GM23338 (cell line): ENCODE results near the gene MAP4K5. TPM values are rescaled to one million over a fixed set of nuclear protein-coding genes. Genes with fewer than 3 reads are reported as not detected.

ENCODE experiments used
- ATAC-seq: fragments of 200-7000 bp; cut with Tn5 transposase; 3 replicates; pipeline ENCODE4 v1.9.1; 2020
- DNase-seq: peaks from one replicate; pipeline ENCODE4 v3.0.0-alpha.2; 2015; ENCODE audit warnings: low spot score
- H2AFZ ChIP-seq: fragments of 200-600 bp; sonication (generic); 2 replicates; pipeline ENCODE4 v1.8.0; 2016; ENCODE audit warnings: antibody characterized with exemption, mild to moderate bottlenecking, moderate library complexity
- H3F3A ChIP-seq: fragments of 200-600 bp; sonication (generic); replicated peaks from 2 replicates; pipeline ENCODE4 v1.8.0; 2017; ENCODE audit warnings: antibody characterized with exemption, mixed run types, low read depth
- H3K27ac ChIP-seq: fragments of 200-600 bp; sonication (generic); 2 replicates; pipeline ENCODE4 v1.6.1; 2016; ENCODE audit warnings: low read depth
- H3K27me3 ChIP-seq: fragments of 200-600 bp; sonication (generic); 2 replicates; pipeline ENCODE4 v1.8.0; 2016; ENCODE audit warnings: mild to moderate bottlenecking, mixed run types, moderate library complexity; ENCODE audit not compliant: insufficient read depth
- H3K36me3 ChIP-seq: fragments of 200-600 bp; sonication (generic); 2 replicates; pipeline ENCODE4 v1.8.0; 2016; ENCODE audit warnings: mild to moderate bottlenecking; ENCODE audit not compliant: insufficient read depth
- H3K4me1 ChIP-seq: fragments of 200-600 bp; sonication (generic); 2 replicates; pipeline ENCODE4 v1.8.0; 2016; ENCODE audit warnings: mild to moderate bottlenecking, moderate library complexity; ENCODE audit not compliant: insufficient read depth
- H3K4me2 ChIP-seq: fragments of 200-600 bp; sonication (generic); 2 replicates; pipeline ENCODE4 v1.7.1; 2017; ENCODE audit warnings: mixed run types
- H3K4me3 ChIP-seq: fragments of 200-600 bp; sonication (generic); 2 replicates; pipeline ENCODE4 v1.6.1; 2016; ENCODE audit warnings: mixed run types
- H3K79me2 ChIP-seq: fragments of 200-600 bp; sonication (generic); replicated peaks from 2 replicates; pipeline ENCODE4 v1.8.0; 2017; ENCODE audit warnings: mild to moderate bottlenecking; ENCODE audit not compliant: insufficient read depth
- H3K9me2 ChIP-seq: fragments of 200-600 bp; sonication (generic); 2 replicates; pipeline ENCODE4 v1.8.0; 2017; ENCODE audit not compliant: insufficient read depth
- H4K20me1 ChIP-seq: fragments of 200-600 bp; sonication (generic); replicated peaks from 2 replicates; pipeline ENCODE4 v1.8.0; 2017; ENCODE audit warnings: mild to moderate bottlenecking; ENCODE audit not compliant: insufficient read depth
- H3K27ac Mint-ChIP-seq: 2 replicates; pipeline ENCODE4 v1.8.0; 2020; ENCODE audit warnings: inconsistent platforms, mild to moderate bottlenecking, moderate library complexity, mixed read lengths
- H3K27me3 Mint-ChIP-seq: 3 replicates; pipeline ENCODE4 v1.8.0; 2022; ENCODE audit warnings: low read depth, mild to moderate bottlenecking, moderate library complexity, mixed read lengths, inconsistent platforms; ENCODE audit not compliant: insufficient read depth, poor library complexity
- H3K36me3 Mint-ChIP-seq: 3 replicates; pipeline ENCODE4 v1.8.0; 2021; ENCODE audit warnings: low read depth, mild to moderate bottlenecking, inconsistent platforms, moderate library complexity, mixed read lengths
- H3K4me1 Mint-ChIP-seq: 3 replicates; pipeline ENCODE4 v1.8.0; 2020; ENCODE audit warnings: mild to moderate bottlenecking, inconsistent platforms, mixed read lengths
- H3K4me3 Mint-ChIP-seq: 3 replicates; pipeline ENCODE4 v1.8.0; 2021; ENCODE audit warnings: moderate library complexity, mild to moderate bottlenecking, inconsistent platforms, mixed read lengths
- H3K9me3 Mint-ChIP-seq: 3 replicates; pipeline ENCODE4 v1.8.0; 2020; ENCODE audit warnings: moderate library complexity, mild to moderate bottlenecking, inconsistent platforms, mixed read lengths
- EZH2 ChIP-seq: fragments of 200-600 bp; sonication (generic); IDR thresholded peaks from one replicate; pipeline ENCODE4 v1.8.0; 2017; ENCODE audit warnings: antibody characterized with exemption, mild to moderate bottlenecking, low read depth; ENCODE audit not compliant: unreplicated experiment
- EZH2phosphoT487 ChIP-seq: fragments of 200-600 bp; sonication (generic); IDR thresholded peaks from one replicate; pipeline ENCODE4 v1.8.1; 2018; ENCODE audit warnings: antibody characterized with exemption; ENCODE audit not compliant: unreplicated experiment
- NANOG ChIP-seq: IDR thresholded peaks from 2 replicates; pipeline ENCODE4 v1.6.1; 2016; ENCODE audit warnings: antibody characterized with exemption, borderline replicate concordance
- POLR2AphosphoS5 ChIP-seq: IDR thresholded peaks from 2 replicates; pipeline ENCODE4 v1.6.1; 2016; ENCODE audit warnings: antibody characterized with exemption, low read depth
- ZNF114 ChIP-seq: fragments of 250-450 bp; sonication (Bioruptor Pico); IDR thresholded peaks from 2 replicates; pipeline ENCODE4 v1.5.0; 2020; ENCODE audit warnings: mild to moderate bottlenecking, moderate library complexity
- ZNF331 ChIP-seq: fragments of 250-450 bp; sonication (Bioruptor Pico); IDR thresholded peaks from 2 replicates; pipeline ENCODE4 v1.5.0; 2020; ENCODE audit warnings: low read depth, mild to moderate bottlenecking, moderate library complexity
- polyA plus RNA-seq: library from polyadenylated mRNA; unstranded; fragments of >200 nt; fragmentation: Nextera tagmentation; extraction: Ambion mirVana; gene quantifications from 2 replicates; pipeline ENCODE4 v1.2.1, GENCODE V29; 2016
- total RNA-seq: library from RNA; depleted of rRNA; stranded (reverse); fragments of >200 nt; shearing (Covaris generic); gene quantifications from 2 replicates; pipeline ENCODE4 v1.2.3, GENCODE V29; 2014
- TF ChIP-seq, protein P1 (sequence below): fragments of 250-450 bp; sonication (Bioruptor Pico); IDR thresholded peaks from 2 replicates; pipeline ENCODE4 v1.5.0; 2020; ENCODE audit warnings: mild to moderate bottlenecking, moderate library complexity

MAP4K5 gene
- total and polyA plus RNA-seq, 2 experiments from 2014 or later, result 71.4 to 74.6 TPM

DNA sequence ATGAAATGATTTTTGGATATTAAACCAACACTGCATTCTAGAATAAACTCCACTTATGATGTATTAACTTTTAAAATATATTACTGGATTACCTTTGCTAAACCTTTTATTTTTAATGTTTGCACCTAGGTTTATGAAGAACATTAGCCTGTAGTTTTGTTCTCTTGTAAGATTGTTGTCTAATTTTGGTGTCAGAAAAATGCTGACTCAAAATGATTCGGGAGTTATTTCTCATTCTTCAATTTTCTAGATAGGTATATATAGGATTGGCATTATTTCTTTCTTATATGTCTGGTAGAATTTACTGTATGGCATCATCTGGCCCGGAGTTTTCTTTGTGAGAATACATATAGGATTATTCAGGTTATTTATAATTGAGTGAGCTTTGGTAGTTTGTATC lies 54.6 kb downstream of the MAP4K5 start:
- H3K4me2 ChIP-seq, result no peak overlapping the region
- no peaks in the 10 kb centered on the region for H3K27me3 ChIP-seq
- H4K20me1 ChIP-seq, result no peaks in the 10 kb centered on the region
- H3K79me2 ChIP-seq, result no peaks in the 10 kb centered on the region
- H3K4me1 ChIP-seq, result no peaks in the 10 kb centered on the region
- no peaks in the 10 kb centered on the region for H3K27me3 Mint-ChIP-seq
- DNase-seq (no peak), ATAC-seq (no peak)
- no peak overlapping the region for H3K27ac Mint-ChIP-seq
- no peaks in the 10 kb centered on the region for H3F3A ChIP-seq
- H2AFZ ChIP-seq, result no peak overlapping the region
- no peak overlapping the region for H3K4me3 Mint-ChIP-seq
- no peaks in the 10 kb centered on the region for H3K9me2 ChIP-seq
- TF ChIP-seq EZH2, result no peak
- H3K36me3 Mint-ChIP-seq, result peaks cover 29% of the 10 kb centered on the region; the same call in 2 of the 3 replicates
- H3K9me3 Mint-ChIP-seq, result no peaks in the 10 kb centered on the region
- no peak overlapping the region for H3K4me3 ChIP-seq
- peaks cover 6% of the 10 kb centered on the region; the same call in 1 of the 2 replicates for H3K36me3 ChIP-seq
- no peak overlapping the region for H3K27ac ChIP-seq
- no peaks in the 10 kb centered on the region for H3K4me1 Mint-ChIP-seq

DNA sequence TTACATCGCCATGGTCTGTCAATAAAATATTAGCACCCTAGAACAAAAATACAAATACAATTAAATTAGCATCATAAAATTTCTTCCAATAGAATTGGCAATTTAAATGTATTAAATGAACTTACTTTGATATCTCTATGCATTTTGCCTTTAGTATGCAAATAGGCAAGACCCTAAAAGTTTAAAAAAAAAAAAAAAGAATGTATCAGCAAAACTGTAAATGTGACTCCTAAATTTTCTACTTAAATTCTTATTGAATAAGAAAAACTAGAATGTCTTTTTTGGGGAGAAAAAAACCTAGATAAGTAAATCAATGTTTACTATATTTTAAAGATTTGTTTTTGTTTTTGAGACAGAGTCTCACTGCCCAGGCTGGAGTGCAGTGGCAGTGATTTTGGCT lies 56.2 kb downstream of the MAP4K5 start:
- no peaks in the 10 kb centered on the region for H3K4me1 Mint-ChIP-seq
- Histone ChIP-seq H3K36me3 (peaks cover 9% of the 10 kb centered on the region; the same call in 1 of the 2 replicates), H3K4me2 (no peak overlapping the region), H3K9me2 (no peaks in the 10 kb centered on the region), H3K4me3 (no peak overlapping the region), H3K4me1 (no peaks in the 10 kb centered on the region), H3K27me3 (no peaks in the 10 kb centered on the region), H3K79me2 (no peaks in the 10 kb centered on the region), H3K27ac (no peak overlapping the region), H3F3A (no peaks in the 10 kb centered on the region), H2AFZ (no peak overlapping the region), H4K20me1 (no peaks in the 10 kb centered on the region)
- H3K9me3 Mint-ChIP-seq, result peaks cover 7% of the 10 kb centered on the region; the same call in 2 of the 3 replicates
- no peak overlapping the region for H3K27ac Mint-ChIP-seq
- peaks cover 45% of the 10 kb centered on the region for H3K36me3 Mint-ChIP-seq
- H3K4me3 Mint-ChIP-seq, result no peak overlapping the region
- no peak for TF ChIP-seq ZNF331 (CRISPR knock-in tag)
- no peak for TF ChIP-seq POLR2AphosphoS5
- TF ChIP-seq EZH2, result no peak
- no peak for TF ChIP-seq EZH2phosphoT487
- TF ChIP-seq ZNF114 (CRISPR knock-in tag), result no peak
- TF ChIP-seq, protein P1, sequence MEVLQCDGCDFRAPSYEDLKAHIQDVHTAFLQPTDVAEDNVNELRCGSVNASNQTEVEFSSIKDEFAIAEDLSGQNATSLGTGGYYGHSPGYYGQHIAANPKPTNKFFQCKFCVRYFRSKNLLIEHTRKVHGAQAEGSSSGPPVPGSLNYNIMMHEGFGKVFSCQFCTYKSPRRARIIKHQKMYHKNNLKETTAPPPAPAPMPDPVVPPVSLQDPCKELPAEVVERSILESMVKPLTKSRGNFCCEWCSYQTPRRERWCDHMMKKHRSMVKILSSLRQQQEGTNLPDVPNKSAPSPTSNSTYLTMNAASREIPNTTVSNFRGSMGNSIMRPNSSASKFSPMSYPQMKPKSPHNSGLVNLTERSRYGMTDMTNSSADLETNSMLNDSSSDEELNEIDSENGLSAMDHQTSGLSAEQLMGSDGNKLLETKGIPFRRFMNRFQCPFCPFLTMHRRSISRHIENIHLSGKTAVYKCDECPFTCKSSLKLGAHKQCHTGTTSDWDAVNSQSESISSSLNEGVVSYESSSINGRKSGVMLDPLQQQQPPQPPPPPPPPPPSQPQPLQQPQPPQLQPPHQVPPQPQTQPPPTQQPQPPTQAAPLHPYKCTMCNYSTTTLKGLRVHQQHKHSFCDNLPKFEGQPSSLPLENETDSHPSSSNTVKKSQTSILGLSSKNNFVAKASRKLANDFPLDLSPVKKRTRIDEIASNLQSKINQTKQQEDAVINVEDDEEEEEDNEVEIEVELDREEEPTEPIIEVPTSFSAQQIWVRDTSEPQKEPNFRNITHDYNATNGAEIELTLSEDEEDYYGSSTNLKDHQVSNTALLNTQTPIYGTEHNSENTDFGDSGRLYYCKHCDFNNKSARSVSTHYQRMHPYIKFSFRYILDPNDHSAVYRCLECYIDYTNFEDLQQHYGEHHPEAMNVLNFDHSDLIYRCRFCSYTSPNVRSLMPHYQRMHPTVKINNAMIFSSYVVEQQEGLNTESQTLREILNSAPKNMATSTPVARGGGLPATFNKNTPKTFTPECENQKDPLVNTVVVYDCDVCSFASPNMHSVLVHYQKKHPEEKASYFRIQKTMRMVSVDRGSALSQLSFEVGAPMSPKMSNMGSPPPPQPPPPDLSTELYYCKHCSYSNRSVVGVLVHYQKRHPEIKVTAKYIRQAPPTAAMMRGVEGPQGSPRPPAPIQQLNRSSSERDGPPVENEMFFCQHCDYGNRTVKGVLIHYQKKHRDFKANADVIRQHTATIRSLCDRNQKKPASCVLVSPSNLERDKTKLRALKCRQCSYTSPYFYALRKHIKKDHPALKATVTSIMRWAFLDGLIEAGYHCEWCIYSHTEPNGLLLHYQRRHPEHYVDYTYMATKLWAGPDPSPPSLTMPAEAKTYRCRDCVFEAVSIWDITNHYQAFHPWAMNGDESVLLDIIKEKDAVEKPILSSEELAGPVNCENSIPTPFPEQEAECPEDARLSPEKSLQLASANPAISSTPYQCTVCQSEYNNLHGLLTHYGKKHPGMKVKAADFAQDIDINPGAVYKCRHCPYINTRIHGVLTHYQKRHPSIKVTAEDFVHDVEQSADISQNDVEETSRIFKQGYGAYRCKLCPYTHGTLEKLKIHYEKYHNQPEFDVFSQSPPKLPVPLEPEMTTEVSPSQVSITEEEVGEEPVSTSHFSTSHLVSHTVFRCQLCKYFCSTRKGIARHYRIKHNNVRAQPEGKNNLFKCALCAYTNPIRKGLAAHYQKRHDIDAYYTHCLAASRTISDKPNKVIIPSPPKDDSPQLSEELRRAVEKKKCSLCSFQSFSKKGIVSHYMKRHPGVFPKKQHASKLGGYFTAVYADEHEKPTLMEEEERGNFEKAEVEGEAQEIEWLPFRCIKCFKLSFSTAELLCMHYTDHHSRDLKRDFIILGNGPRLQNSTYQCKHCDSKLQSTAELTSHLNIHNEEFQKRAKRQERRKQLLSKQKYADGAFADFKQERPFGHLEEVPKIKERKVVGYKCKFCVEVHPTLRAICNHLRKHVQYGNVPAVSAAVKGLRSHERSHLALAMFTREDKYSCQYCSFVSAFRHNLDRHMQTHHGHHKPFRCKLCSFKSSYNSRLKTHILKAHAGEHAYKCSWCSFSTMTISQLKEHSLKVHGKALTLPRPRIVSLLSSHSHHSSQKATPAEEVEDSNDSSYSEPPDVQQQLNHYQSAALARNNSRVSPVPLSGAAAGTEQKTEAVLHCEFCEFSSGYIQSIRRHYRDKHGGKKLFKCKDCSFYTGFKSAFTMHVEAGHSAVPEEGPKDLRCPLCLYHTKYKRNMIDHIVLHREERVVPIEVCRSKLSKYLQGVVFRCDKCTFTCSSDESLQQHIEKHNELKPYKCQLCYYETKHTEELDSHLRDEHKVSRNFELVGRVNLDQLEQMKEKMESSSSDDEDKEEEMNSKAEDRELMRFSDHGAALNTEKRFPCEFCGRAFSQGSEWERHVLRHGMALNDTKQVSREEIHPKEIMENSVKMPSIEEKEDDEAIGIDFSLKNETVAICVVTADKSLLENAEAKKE (CRISPR knock-in tag), result no peak
- no peak for TF ChIP-seq NANOG
- DNase-seq (no peak), ATAC-seq (no peak)
- H3K27me3 Mint-ChIP-seq, result no peaks in the 10 kb centered on the region
